H1 (cell line): ENCODE results near the gene IGFBP1. TPM values are rescaled to one million over a fixed set of nuclear protein-coding genes. Genes with fewer than 3 reads are reported as not detected.

Source experiments
- CHD2 ChIP-seq: IDR thresholded peaks from 2 replicates; pipeline ENCODE4 v1.6.1; 2012; ENCODE audit warnings: low read length, improper control_type of control experiment
- polyA plus RNA-seq, 7 experiments: library from polyadenylated mRNA; depleted of rRNA in 3 of 7; stranded (reverse) in 5 of 7; unstranded in 2 of 7; fragments of >200 nt in 5 of 7; fragments of 200-250 nt in 2 of 7; gene quantifications; 1 replicate in 5 of 7; 2 replicates in 1 of 7; 4 replicates in 1 of 7; pipeline versions ENCODE4 v1.2.1 to v1.2.3, GENCODE V29; 2011 to 2013; ENCODE audit warnings: missing spikeins in 2 of 7, mixed read lengths in 2 of 7
- total RNA-seq: library from RNA; stranded (reverse); fragmentation: NEBNext Ultra II Directional; extraction: Animal tissue kit (Norgen Biotek cat#: 25700); gene quantifications from 2 replicates; pipeline ENCODE4 v1.2.1, GENCODE V29; 2021
- TF ChIP-seq, protein P1 (sequence below): fragments of 300-600 bp; sonication (generic); IDR thresholded peaks from 2 replicates; pipeline ENCODE4 v1.7.1; 2012; ENCODE audit warnings: low read length, moderate library complexity, mild to moderate bottlenecking, inconsistent platforms; ENCODE audit not compliant: insufficient replicate concordance

Gene IGFBP1
- total and polyA plus RNA-seq, 2 of the 8 experiments (the other 6 are each of a cell fraction or from before 2014, with no cell fraction given): not detected

DNA sequence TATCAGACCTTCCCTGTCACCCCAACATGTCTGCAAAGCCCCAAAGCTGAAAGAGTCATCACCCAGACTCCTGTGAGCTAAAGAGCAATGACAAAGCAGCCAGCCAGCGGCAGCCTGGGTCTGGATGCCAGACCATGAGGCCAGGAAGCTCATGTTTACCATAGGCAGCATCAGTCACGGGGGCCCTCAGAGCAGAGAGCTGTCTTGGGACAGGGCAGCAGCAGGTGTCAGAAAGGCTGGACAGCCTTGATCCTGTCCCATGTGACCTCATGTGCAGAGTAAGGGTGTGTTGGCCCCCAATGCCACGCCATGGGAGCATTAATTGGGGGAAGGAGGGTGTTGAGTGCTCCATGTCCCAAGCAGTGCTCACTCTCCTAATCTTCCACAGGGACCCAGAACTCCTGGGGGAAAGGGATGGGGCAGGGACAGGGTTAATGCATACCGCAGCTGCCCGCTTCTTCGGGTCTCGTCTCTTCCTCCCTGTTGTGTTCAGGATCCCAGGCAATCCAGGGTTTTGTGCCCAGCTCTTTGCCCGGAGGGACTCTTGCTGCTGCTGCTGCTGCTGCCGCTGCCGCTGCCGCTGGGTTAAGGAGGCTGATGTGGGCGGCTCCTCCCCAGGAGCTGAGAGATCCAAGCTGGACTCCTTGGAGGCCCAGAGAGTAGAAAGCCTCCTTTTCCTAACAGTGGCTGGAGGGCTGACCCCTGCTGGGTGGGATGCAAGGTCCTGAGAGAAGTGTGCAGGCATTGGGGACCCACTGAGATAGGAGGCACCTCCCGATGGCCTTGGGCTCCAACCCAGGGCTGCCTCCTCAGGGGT, 22.5 kb upstream of the IGFBP1 start (continued):
- TF ChIP-seq, protein P1, sequence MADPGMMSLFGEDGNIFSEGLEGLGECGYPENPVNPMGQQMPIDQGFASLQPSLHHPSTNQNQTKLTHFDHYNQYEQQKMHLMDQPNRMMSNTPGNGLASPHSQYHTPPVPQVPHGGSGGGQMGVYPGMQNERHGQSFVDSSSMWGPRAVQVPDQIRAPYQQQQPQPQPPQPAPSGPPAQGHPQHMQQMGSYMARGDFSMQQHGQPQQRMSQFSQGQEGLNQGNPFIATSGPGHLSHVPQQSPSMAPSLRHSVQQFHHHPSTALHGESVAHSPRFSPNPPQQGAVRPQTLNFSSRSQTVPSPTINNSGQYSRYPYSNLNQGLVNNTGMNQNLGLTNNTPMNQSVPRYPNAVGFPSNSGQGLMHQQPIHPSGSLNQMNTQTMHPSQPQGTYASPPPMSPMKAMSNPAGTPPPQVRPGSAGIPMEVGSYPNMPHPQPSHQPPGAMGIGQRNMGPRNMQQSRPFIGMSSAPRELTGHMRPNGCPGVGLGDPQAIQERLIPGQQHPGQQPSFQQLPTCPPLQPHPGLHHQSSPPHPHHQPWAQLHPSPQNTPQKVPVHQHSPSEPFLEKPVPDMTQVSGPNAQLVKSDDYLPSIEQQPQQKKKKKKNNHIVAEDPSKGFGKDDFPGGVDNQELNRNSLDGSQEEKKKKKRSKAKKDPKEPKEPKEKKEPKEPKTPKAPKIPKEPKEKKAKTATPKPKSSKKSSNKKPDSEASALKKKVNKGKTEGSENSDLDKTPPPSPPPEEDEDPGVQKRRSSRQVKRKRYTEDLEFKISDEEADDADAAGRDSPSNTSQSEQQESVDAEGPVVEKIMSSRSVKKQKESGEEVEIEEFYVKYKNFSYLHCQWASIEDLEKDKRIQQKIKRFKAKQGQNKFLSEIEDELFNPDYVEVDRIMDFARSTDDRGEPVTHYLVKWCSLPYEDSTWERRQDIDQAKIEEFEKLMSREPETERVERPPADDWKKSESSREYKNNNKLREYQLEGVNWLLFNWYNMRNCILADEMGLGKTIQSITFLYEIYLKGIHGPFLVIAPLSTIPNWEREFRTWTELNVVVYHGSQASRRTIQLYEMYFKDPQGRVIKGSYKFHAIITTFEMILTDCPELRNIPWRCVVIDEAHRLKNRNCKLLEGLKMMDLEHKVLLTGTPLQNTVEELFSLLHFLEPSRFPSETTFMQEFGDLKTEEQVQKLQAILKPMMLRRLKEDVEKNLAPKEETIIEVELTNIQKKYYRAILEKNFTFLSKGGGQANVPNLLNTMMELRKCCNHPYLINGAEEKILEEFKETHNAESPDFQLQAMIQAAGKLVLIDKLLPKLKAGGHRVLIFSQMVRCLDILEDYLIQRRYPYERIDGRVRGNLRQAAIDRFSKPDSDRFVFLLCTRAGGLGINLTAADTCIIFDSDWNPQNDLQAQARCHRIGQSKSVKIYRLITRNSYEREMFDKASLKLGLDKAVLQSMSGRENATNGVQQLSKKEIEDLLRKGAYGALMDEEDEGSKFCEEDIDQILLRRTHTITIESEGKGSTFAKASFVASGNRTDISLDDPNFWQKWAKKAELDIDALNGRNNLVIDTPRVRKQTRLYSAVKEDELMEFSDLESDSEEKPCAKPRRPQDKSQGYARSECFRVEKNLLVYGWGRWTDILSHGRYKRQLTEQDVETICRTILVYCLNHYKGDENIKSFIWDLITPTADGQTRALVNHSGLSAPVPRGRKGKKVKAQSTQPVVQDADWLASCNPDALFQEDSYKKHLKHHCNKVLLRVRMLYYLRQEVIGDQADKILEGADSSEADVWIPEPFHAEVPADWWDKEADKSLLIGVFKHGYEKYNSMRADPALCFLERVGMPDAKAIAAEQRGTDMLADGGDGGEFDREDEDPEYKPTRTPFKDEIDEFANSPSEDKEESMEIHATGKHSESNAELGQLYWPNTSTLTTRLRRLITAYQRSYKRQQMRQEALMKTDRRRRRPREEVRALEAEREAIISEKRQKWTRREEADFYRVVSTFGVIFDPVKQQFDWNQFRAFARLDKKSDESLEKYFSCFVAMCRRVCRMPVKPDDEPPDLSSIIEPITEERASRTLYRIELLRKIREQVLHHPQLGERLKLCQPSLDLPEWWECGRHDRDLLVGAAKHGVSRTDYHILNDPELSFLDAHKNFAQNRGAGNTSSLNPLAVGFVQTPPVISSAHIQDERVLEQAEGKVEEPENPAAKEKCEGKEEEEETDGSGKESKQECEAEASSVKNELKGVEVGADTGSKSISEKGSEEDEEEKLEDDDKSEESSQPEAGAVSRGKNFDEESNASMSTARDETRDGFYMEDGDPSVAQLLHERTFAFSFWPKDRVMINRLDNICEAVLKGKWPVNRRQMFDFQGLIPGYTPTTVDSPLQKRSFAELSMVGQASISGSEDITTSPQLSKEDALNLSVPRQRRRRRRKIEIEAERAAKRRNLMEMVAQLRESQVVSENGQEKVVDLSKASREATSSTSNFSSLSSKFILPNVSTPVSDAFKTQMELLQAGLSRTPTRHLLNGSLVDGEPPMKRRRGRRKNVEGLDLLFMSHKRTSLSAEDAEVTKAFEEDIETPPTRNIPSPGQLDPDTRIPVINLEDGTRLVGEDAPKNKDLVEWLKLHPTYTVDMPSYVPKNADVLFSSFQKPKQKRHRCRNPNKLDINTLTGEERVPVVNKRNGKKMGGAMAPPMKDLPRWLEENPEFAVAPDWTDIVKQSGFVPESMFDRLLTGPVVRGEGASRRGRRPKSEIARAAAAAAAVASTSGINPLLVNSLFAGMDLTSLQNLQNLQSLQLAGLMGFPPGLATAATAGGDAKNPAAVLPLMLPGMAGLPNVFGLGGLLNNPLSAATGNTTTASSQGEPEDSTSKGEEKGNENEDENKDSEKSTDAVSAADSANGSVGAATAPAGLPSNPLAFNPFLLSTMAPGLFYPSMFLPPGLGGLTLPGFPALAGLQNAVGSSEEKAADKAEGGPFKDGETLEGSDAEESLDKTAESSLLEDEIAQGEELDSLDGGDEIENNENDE: no peak
- TF ChIP-seq CHD2: no peak
